H9 (cell line): ENCODE data around the gene STK24. TPM values are rescaled to one million over a fixed set of nuclear protein-coding genes. Genes with fewer than 3 reads are reported as not detected.

ENCODE experiments used
- DNase-seq: peaks from one replicate; pipeline ENCODE4 v3.0.0-alpha.2; 2017
- H2AFZ ChIP-seq: one replicate; pipeline ENCODE4 v1.6.1; 2013; ENCODE audit warnings: mild to moderate bottlenecking, low read length, control low read depth, moderate library complexity
- H2AK5ac ChIP-seq: 2 replicates; pipeline ENCODE4 v1.6.1; 2013; ENCODE audit warnings: low read length, control low read depth, mixed read lengths; ENCODE audit not compliant: insufficient read length
- H2BK120ac ChIP-seq: one replicate; pipeline ENCODE4 v1.6.1; 2013; ENCODE audit warnings: low read depth, mild to moderate bottlenecking, low read length, control low read depth, inconsistent platforms; ENCODE audit not compliant: poor library complexity, severe bottlenecking
- H2BK12ac ChIP-seq: 2 replicates; pipeline ENCODE4 v1.6.1; 2013; ENCODE audit warnings: low read length, control low read depth, mixed read lengths, low read depth; ENCODE audit not compliant: insufficient read length
- H2BK15ac ChIP-seq: 2 replicates; pipeline ENCODE4 v1.6.1; 2013; ENCODE audit warnings: low read depth, low read length, control low read depth
- H2BK20ac ChIP-seq: one replicate; pipeline ENCODE4 v1.6.1; 2013; ENCODE audit warnings: low read depth, mild to moderate bottlenecking, low read length, control low read depth, inconsistent platforms; ENCODE audit not compliant: poor library complexity, severe bottlenecking
- H2BK5ac ChIP-seq: 2 replicates; pipeline ENCODE4 v1.6.1; 2013; ENCODE audit warnings: low read length, control low read depth, mixed read lengths; ENCODE audit not compliant: insufficient read length
- H3K14ac ChIP-seq: 2 replicates; pipeline ENCODE4 v1.6.1; 2013; ENCODE audit warnings: low read length, control low read depth; ENCODE audit not compliant: insufficient read depth
- H3K18ac ChIP-seq: 2 replicates; pipeline ENCODE4 v1.6.1; 2013; ENCODE audit warnings: low read depth, mild to moderate bottlenecking, mixed read lengths, low read length, control low read depth; ENCODE audit not compliant: insufficient read length
- H3K23ac ChIP-seq: 2 replicates; pipeline ENCODE4 v1.6.1; 2013; ENCODE audit warnings: low read length, control low read depth, mixed read lengths, low read depth; ENCODE audit not compliant: insufficient read length
- H3K23me2 ChIP-seq: 2 replicates; pipeline ENCODE4 v1.6.1; 2013; ENCODE audit warnings: low read depth, mild to moderate bottlenecking, mixed read lengths, low read length, control low read depth; ENCODE audit not compliant: insufficient read length, poor library complexity, severe bottlenecking
- H3K27ac ChIP-seq: 2 replicates; pipeline ENCODE4 v1.5.1; 2013; ENCODE audit warnings: low read length, control low read depth, mixed read lengths, low read depth; ENCODE audit not compliant: insufficient read length
- H3K27me3 ChIP-seq: 2 replicates; pipeline ENCODE4 v1.6.1; 2013; ENCODE audit warnings: low read length, control low read depth, inconsistent platforms; ENCODE audit not compliant: insufficient read depth
- H3K4ac ChIP-seq: 2 replicates; pipeline ENCODE4 v1.6.1; 2013; ENCODE audit warnings: low read depth, mild to moderate bottlenecking, control low read depth, inconsistent platforms, low read length, moderate library complexity
- H3K4me1 ChIP-seq: 2 replicates; pipeline ENCODE4 v1.6.1; 2013; ENCODE audit warnings: low read length, control low read depth, inconsistent platforms; ENCODE audit not compliant: insufficient read depth
- H3K4me2 ChIP-seq: 2 replicates; pipeline ENCODE4 v1.6.1; 2013; ENCODE audit warnings: low read length, control low read depth, mixed read lengths; ENCODE audit not compliant: insufficient read length, insufficient read depth
- H3K56ac ChIP-seq: 2 replicates; pipeline ENCODE4 v1.6.1; 2013; ENCODE audit warnings: low read depth, mild to moderate bottlenecking, mixed read lengths, low read length, control low read depth; ENCODE audit not compliant: insufficient read length
- H3K79me1 ChIP-seq: 2 replicates; pipeline ENCODE4 v1.6.1; 2013; ENCODE audit warnings: low read depth, mild to moderate bottlenecking, moderate library complexity, low read length, control low read depth, inconsistent platforms; ENCODE audit not compliant: insufficient read depth, poor library complexity, severe bottlenecking
- H3K79me2 ChIP-seq: 2 replicates; pipeline ENCODE4 v1.6.1; 2013; ENCODE audit warnings: low read length, control low read depth, inconsistent platforms; ENCODE audit not compliant: insufficient read depth
- H3K9ac ChIP-seq: 2 replicates; pipeline ENCODE4 v1.6.1; 2013; ENCODE audit warnings: low read length, control low read depth, mixed read lengths; ENCODE audit not compliant: insufficient read length; ENCODE audit errors: extremely low read depth
- H3K9me3 ChIP-seq: one replicate; pipeline ENCODE4 v1.6.1; 2013; ENCODE audit warnings: low read depth, low read length, inconsistent platforms; ENCODE audit not compliant: control insufficient read depth
- H3T11ph ChIP-seq: one replicate; pipeline ENCODE4 v1.6.1; 2013; ENCODE audit warnings: mild to moderate bottlenecking, low read length, control low read depth, inconsistent platforms
- H4K20me1 ChIP-seq: one replicate; pipeline ENCODE4 v1.6.1; 2013; ENCODE audit not compliant: control insufficient read depth, insufficient read length, insufficient read depth
- H4K5ac ChIP-seq: 2 replicates; pipeline ENCODE4 v1.6.1; 2013; ENCODE audit warnings: low read depth, mild to moderate bottlenecking, mixed read lengths, low read length, control low read depth; ENCODE audit not compliant: insufficient read length
- H4K8ac ChIP-seq: replicated peaks from 2 replicates; pipeline ENCODE4 v1.6.1; 2013; ENCODE audit warnings: low read length, control low read depth, mixed read lengths, low read depth; ENCODE audit not compliant: insufficient read length
- H4K91ac ChIP-seq: 2 replicates; pipeline ENCODE4 v1.6.1; 2013; ENCODE audit warnings: low read depth, mild to moderate bottlenecking, moderate library complexity, mixed read lengths, low read length, control low read depth; ENCODE audit not compliant: insufficient read length
- H3K27ac Mint-ChIP-seq, 3 experiments: 2 replicates in 2 of 3; 3 replicates in 1 of 3; pipeline ENCODE4 v1.8.0; 2020 to 2021; ENCODE audit warnings: mixed read lengths in 3 of 3, mild to moderate bottlenecking in 1 of 3, moderate library complexity in 1 of 3
- H3K27me3 Mint-ChIP-seq: 2 replicates; pipeline ENCODE4 v1.8.0; 2021; ENCODE audit warnings: low read depth, mild to moderate bottlenecking, moderate library complexity, mixed read lengths
- H3K36me3 Mint-ChIP-seq, 3 experiments: 2 replicates in 2 of 3; 3 replicates in 1 of 3; pipeline ENCODE4 v1.8.0; 2020 to 2021; ENCODE audit warnings: low read depth in 3 of 3, mixed read lengths in 3 of 3; ENCODE audit not compliant: insufficient read depth in 1 of 3
- H3K4me1 Mint-ChIP-seq, 2 experiments: 2 replicates each; pipeline ENCODE4 v1.8.0; 2020; ENCODE audit warnings: mixed read lengths in 2 of 2
- H3K4me3 Mint-ChIP-seq, 2 experiments: 2 replicates in 1 of 2; 3 replicates in 1 of 2; pipeline ENCODE4 v1.8.0; 2020 to 2021; ENCODE audit warnings: mild to moderate bottlenecking in 2 of 2, mixed read lengths in 2 of 2, moderate library complexity in 1 of 2
- H3K9me3 Mint-ChIP-seq, 2 experiments: 2 replicates in 1 of 2; 3 replicates in 1 of 2; pipeline ENCODE4 v1.8.0; 2020; ENCODE audit warnings: mild to moderate bottlenecking in 2 of 2, mixed read lengths in 2 of 2, moderate library complexity in 1 of 2
- WGBS: extraction: QIAGEN DNeasy Blood & Tissue Kit; methylation state at CpG from one replicate; pipeline ENCODE4 v1.1.7; 2013; ENCODE audit warnings: missing lambda C conversion rate, low lambda C conversion rate, mixed read lengths; ENCODE audit not compliant: insufficient read length; ENCODE audit errors: extremely low coverage; 5-methylcytosine and 5-hydroxymethylcytosine counted together
- total RNA-seq: library from RNA; stranded (reverse); gene quantifications from 2 replicates; pipeline ENCODE4 v1.2.1, GENCODE V29; 2021
- TF ChIP-seq, protein P1 (sequence below): fragments of 200-600 bp; sonication (generic); conservative IDR thresholded peaks from 3 replicates; pipeline ENCODE4 v1.8.0; 2021; ENCODE audit warnings: antibody characterized with exemption, mild to moderate bottlenecking

Gene STK24
- total RNA-seq, 1 experiment from 2014 or later = 134 TPM

DNA sequence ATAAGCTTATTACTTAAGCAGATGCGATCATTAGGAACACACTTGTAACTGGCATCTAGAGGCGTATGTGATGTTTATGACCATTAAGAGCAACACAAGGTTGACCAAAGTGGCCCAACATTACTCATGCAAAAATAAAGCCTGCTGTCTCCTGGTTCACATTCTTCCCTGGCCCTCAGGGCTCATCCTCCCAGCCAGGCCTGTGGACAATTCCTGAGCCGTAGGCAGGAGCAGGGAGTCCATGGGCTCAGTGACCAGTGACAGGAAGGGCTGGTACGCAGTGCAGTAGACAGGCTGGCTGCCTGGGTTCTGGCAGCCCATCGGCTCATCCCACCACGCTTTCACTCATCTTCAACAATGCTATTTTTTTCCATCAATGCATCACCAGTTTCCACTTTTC, 106.0 kb downstream of the STK24 start:
- Mint-ChIP-seq H3K27ac (no peak overlapping the region), H3K27me3 (no peaks in the 10 kb centered on the region), H3K4me1 (peaks cover 12 to 19% of the 10 kb centered on the region in 2 experiments), H3K36me3 (peaks cover 31 to 44% (median 39%) of the 10 kb centered on the region in 3 experiments; a peak in 6 of 7 replicates), H3K4me3 (no peak overlapping the region), H3K9me3 (no peaks in the 10 kb centered on the region; a peak in 1 of 5 replicates)
- Histone ChIP-seq H4K91ac (no peak overlapping the region), H2BK120ac (no peak overlapping the region), H3K4me1 (peaks cover 2% of the 10 kb centered on the region; the same call in 1 of the 2 replicates), H3K56ac (no peak overlapping the region), H3K79me1 (peaks cover 12% of the 10 kb centered on the region), H3K79me2 (no peaks in the 10 kb centered on the region; the same call in 1 of the 2 replicates), H3K4me2 (no peak overlapping the region), H3K23me2 (no peaks in the 10 kb centered on the region), H3K14ac (no peak overlapping the region), H4K8ac (no peak overlapping the region), H2AFZ (no peak overlapping the region), H3K18ac (no peak overlapping the region), H2BK5ac (no peak overlapping the region), H2BK20ac (no peak overlapping the region), H3K27ac (no peak overlapping the region), H3K27me3 (no peaks in the 10 kb centered on the region), H3K4ac (no peak overlapping the region), H3K9me3 (no peaks in the 10 kb centered on the region), H2BK15ac (no peak overlapping the region), H3K9ac (no peak overlapping the region), H2AK5ac (no peak overlapping the region), H4K5ac (no peak overlapping the region), H4K20me1 (no peaks in the 10 kb centered on the region), H3K23ac (no peak overlapping the region), H2BK12ac (no peak overlapping the region), H3T11ph (no peak overlapping the region)
- WGBS = no CpG with 5 or more reads among the region's 6 CpGs
- TF ChIP-seq, protein P1, sequence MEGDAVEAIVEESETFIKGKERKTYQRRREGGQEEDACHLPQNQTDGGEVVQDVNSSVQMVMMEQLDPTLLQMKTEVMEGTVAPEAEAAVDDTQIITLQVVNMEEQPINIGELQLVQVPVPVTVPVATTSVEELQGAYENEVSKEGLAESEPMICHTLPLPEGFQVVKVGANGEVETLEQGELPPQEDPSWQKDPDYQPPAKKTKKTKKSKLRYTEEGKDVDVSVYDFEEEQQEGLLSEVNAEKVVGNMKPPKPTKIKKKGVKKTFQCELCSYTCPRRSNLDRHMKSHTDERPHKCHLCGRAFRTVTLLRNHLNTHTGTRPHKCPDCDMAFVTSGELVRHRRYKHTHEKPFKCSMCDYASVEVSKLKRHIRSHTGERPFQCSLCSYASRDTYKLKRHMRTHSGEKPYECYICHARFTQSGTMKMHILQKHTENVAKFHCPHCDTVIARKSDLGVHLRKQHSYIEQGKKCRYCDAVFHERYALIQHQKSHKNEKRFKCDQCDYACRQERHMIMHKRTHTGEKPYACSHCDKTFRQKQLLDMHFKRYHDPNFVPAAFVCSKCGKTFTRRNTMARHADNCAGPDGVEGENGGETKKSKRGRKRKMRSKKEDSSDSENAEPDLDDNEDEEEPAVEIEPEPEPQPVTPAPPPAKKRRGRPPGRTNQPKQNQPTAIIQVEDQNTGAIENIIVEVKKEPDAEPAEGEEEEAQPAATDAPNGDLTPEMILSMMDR = no peak
- DNase-seq = no peak
